Suprapubic skin (tissue), 4 donors: ENCODE data around the gene PLXNA2.

Experiments used
- EP300 ChIP-seq: sonication (generic); formaldehyde crosslinking; IDR thresholded peaks from one replicate; pipeline ENCODE4 v1.6.1; 2017; ENCODE audit warnings: antibody characterized with exemption
- POLR2A ChIP-seq, 2 donors: fragments of 450-650 bp; IDR thresholded peaks; one replicate each; pipeline ENCODE4 v1.6.1; 2017; ENCODE audit warnings: antibody characterized with exemption in 2 of 2, mild to moderate bottlenecking in 2 of 2, moderate library complexity in 2 of 2
- POLR2AphosphoS5 ChIP-seq, 3 donors: sonication (generic); formaldehyde crosslinking; IDR thresholded peaks; one replicate each; pipeline ENCODE4 v1.6.1; 2017; ENCODE audit warnings: antibody characterized with exemption in 3 of 3
- TF ChIP-seq, protein P1 (sequence below), 2 donors: fragments of 200-600 bp in 1 of 2; fragments of 450-650 bp in 1 of 2; sonication (generic) in 1 of 2; IDR thresholded peaks; one replicate each; pipeline ENCODE4 v1.5.1; 2016 to 2019; ENCODE audit warnings: antibody characterized with exemption in 2 of 2, mild to moderate bottlenecking in 1 of 2, moderate library complexity in 1 of 2

DNA sequence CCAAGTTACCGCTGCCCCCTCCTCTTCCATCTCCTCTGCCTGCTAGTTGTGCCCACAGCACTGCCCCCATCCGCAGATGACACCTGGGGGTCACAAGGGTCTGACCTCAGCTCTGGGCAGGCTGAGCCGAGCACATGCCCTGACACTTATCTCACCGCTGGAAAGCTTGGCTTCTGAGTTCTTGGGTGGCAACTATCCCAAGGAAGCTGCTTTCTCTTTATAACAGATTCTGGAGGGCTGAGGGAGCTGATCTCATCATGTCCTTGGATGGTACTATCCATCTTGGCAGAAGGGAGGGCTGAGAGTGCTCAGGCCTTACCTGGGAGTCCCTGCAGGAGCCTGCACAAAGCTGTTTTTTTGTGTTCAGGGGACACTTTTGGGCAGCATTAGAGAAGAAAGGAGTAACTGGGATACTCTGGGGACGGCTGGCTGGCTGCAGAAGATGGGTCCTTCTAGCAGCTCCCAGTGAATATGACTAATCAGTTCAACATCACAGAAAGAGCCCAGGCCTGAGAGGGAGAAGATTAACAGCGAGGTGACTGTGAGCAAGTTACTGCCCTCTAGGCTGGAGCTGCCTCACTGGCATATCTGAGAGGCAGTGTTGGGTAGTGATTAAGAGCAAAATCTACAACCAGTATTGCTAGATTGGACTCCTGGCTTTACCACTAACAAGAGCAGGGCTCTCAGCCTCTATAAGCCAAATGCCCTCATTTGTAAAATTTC lies 71.6 kb downstream of the PLXNA2 start:
- TF ChIP-seq, protein P1, sequence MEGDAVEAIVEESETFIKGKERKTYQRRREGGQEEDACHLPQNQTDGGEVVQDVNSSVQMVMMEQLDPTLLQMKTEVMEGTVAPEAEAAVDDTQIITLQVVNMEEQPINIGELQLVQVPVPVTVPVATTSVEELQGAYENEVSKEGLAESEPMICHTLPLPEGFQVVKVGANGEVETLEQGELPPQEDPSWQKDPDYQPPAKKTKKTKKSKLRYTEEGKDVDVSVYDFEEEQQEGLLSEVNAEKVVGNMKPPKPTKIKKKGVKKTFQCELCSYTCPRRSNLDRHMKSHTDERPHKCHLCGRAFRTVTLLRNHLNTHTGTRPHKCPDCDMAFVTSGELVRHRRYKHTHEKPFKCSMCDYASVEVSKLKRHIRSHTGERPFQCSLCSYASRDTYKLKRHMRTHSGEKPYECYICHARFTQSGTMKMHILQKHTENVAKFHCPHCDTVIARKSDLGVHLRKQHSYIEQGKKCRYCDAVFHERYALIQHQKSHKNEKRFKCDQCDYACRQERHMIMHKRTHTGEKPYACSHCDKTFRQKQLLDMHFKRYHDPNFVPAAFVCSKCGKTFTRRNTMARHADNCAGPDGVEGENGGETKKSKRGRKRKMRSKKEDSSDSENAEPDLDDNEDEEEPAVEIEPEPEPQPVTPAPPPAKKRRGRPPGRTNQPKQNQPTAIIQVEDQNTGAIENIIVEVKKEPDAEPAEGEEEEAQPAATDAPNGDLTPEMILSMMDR (IDR thresholded peaks at IDR 0.05): no peak
- TF ChIP-seq POLR2A (IDR thresholded peaks at IDR 0.05): no peak
- no peak for TF ChIP-seq POLR2AphosphoS5 (IDR thresholded peaks at IDR 0.05)
- no peak for TF ChIP-seq EP300
